Peyer's patch (tissue), 4 donors: ENCODE results near the gene P2RY13. TPM values are rescaled to one million over a fixed set of nuclear protein-coding genes. Genes with fewer than 3 reads are reported as not detected.

Experiments
- DNase-seq, 3 donors: peaks; one replicate each; pipeline ENCODE4 v3.0.0-alpha.2; 2017 to 2019
- H3K27ac ChIP-seq, 4 donors: fragments of 200-600 bp; sonication (generic); one replicate each; pipeline ENCODE4 v1.5.1; 2016 to 2019
- H3K27me3 ChIP-seq, 2 donors: fragments of 200-600 bp; sonication (generic); one replicate each; pipeline ENCODE4 v1.5.1; 2019
- H3K36me3 ChIP-seq, 3 donors: fragments of 200-600 bp; sonication (generic); one replicate each; pipeline ENCODE4 v1.5.1; 2016 to 2019
- H3K4me1 ChIP-seq, 4 donors: fragments of 200-600 bp; sonication (generic); one replicate each; pipeline ENCODE4 v1.5.1; 2016 to 2019
- H3K4me3 ChIP-seq, 4 donors: fragments of 200-600 bp; sonication (generic); 1 replicate in 3 of 4; 2 replicates in 1 of 4; pipeline ENCODE4 v1.5.1; 2016 to 2019; ENCODE audit warnings: mild to moderate bottlenecking in 1 of 4
- H3K9me3 ChIP-seq, 4 donors: fragments of 200-600 bp; sonication (generic); one replicate each; pipeline ENCODE4 v1.5.1; 2016 to 2019; ENCODE audit warnings: mild to moderate bottlenecking in 1 of 4
- CTCF ChIP-seq, 6 experiments: fragments of 450-650 bp in 4 of 6; fragments of 200-600 bp in 2 of 6; sonication (generic) in 1 of 6; IDR thresholded peaks; one replicate each; pipeline ENCODE4 v1.5.1; 2017 to 2019; ENCODE audit warnings: antibody characterized with exemption in 6 of 6, mild to moderate bottlenecking in 3 of 6, moderate library complexity in 1 of 6
- POLR2A ChIP-seq, 2 donors: fragments of 450-650 bp; IDR thresholded peaks; one replicate each; pipeline ENCODE4 v1.5.1; 2017; ENCODE audit warnings: antibody characterized with exemption in 2 of 2, mild to moderate bottlenecking in 2 of 2, moderate library complexity in 2 of 2
- total RNA-seq, 4 donors: library from RNA; depleted of rRNA; stranded (reverse); fragments of >200 nt; gene quantifications; one replicate each; pipeline ENCODE4 v1.1.0, GENCODE V29; 2016

P2RY13 gene
- total RNA-seq, 4 donors from 2014 or later: 0.67 to 1.7 TPM; not detected in 2

GRCh38 chr3:151303751-151304150 is 25.6 kb downstream of the P2RY13 start:
- H3K27me3 ChIP-seq: no peaks in the 10 kb centered on the region
- H3K4me1 ChIP-seq: no peaks in the 10 kb centered on the region
- no peaks in the 10 kb centered on the region for H3K9me3 ChIP-seq
- TF ChIP-seq CTCF (IDR thresholded peaks at IDR 0.05) (no peak), POLR2A (IDR thresholded peaks at IDR 0.05) (no peak)
- H3K4me3 ChIP-seq: no peak overlapping the region
- no peak overlapping the region for H3K27ac ChIP-seq
- H3K36me3 ChIP-seq: no peaks in the 10 kb centered on the region
- no peak for DNase-seq

GRCh38 chr3:151301787-151302186 is 27.6 kb downstream of the P2RY13 start:
- Histone ChIP-seq H3K4me1 (no peaks in the 10 kb centered on the region), H3K4me3 (no peak overlapping the region), H3K36me3 (no peaks in the 10 kb centered on the region), H3K9me3 (no peaks in the 10 kb centered on the region), H3K27ac (no peak overlapping the region), H3K27me3 (no peaks in the 10 kb centered on the region)
- TF ChIP-seq CTCF (IDR thresholded peaks at IDR 0.05) (no peak), POLR2A (IDR thresholded peaks at IDR 0.05) (no peak)
- DNase-seq: no peak

GRCh38 chr3:151300539-151300938 is 28.8 kb downstream of the P2RY13 start:
- no peaks in the 10 kb centered on the region for H3K27me3 ChIP-seq
- H3K36me3 ChIP-seq: no peaks in the 10 kb centered on the region
- no peak overlapping the region for H3K4me3 ChIP-seq
- no peaks in the 10 kb centered on the region for H3K4me1 ChIP-seq
- H3K27ac ChIP-seq: no peak overlapping the region
- TF ChIP-seq CTCF (IDR thresholded peaks at IDR 0.05) (no peak), POLR2A (IDR thresholded peaks at IDR 0.05) (no peak)
- DNase-seq: no peak
- H3K9me3 ChIP-seq: no peaks in the 10 kb centered on the region

GRCh38 chr3:151299006-151299405 is 30.3 kb downstream of the P2RY13 start:
- no peaks in the 10 kb centered on the region for H3K27me3 ChIP-seq
- no peak overlapping the region for H3K27ac ChIP-seq
- TF ChIP-seq POLR2A (IDR thresholded peaks at IDR 0.05) (no peak), CTCF (IDR thresholded peaks at IDR 0.05) (no peak)
- no peaks in the 10 kb centered on the region for H3K36me3 ChIP-seq
- no peaks in the 10 kb centered on the region for H3K9me3 ChIP-seq
- no peaks in the 10 kb centered on the region for H3K4me1 ChIP-seq
- no peak overlapping the region for H3K4me3 ChIP-seq
- DNase-seq: no peak

GRCh38 chr3:151297429-151297828 is 31.9 kb downstream of the P2RY13 start:
- H3K27me3 ChIP-seq: no peaks in the 10 kb centered on the region
- no peak overlapping the region for H3K4me3 ChIP-seq
- no peak overlapping the region for H3K27ac ChIP-seq
- TF ChIP-seq POLR2A (IDR thresholded peaks at IDR 0.05): no peak
- TF ChIP-seq CTCF (IDR thresholded peaks at IDR 0.05): no peak
- H3K9me3 ChIP-seq: no peaks in the 10 kb centered on the region
- no peak for DNase-seq
- no peaks in the 10 kb centered on the region for H3K4me1 ChIP-seq
- no peaks in the 10 kb centered on the region for H3K36me3 ChIP-seq

- H3K36me3 ChIP-seq: no peaks in the 10 kb centered on the region
- H3K4me1 ChIP-seq: no peaks in the 10 kb centered on the region
- no peaks in the 10 kb centered on the region for H3K27me3 ChIP-seq
- no peak overlapping the region for H3K4me3 ChIP-seq
- TF ChIP-seq POLR2A (IDR thresholded peaks at IDR 0.05) (no peak), CTCF (IDR thresholded peaks at IDR 0.05) (no peak)
- DNase-seq: no peak
- no peaks in the 10 kb centered on the region for H3K9me3 ChIP-seq
- no peak overlapping the region for H3K27ac ChIP-seq
These were observed 33.1 kb downstream of the P2RY13 start for GRCh38 chr3:151296226-151296625.
